Gastrocnemius medialis (tissue), 4 donors: Measurements from ENCODE around the gene CDH1.

Experiments used
- POLR2A ChIP-seq, 2 donors: fragments of 450-650 bp; IDR thresholded peaks; one replicate each; pipeline ENCODE4 v1.6.1; 2017; ENCODE audit warnings: antibody characterized with exemption in 2 of 2, mild to moderate bottlenecking in 2 of 2, moderate library complexity in 2 of 2
- TF ChIP-seq, protein P1 (sequence below), 5 experiments: fragments of 450-650 bp in 3 of 5; fragments of 200-600 bp in 2 of 5; sonication (generic) in 2 of 5; IDR thresholded peaks in 4 of 5; conservative IDR thresholded peaks in 1 of 5; 1 replicate in 4 of 5; 2 replicates in 1 of 5; pipeline ENCODE4 v1.5.1; 2016 to 2019; ENCODE audit warnings: antibody characterized with exemption in 5 of 5, mild to moderate bottlenecking in 3 of 5, moderate library complexity in 3 of 5

DNA sequence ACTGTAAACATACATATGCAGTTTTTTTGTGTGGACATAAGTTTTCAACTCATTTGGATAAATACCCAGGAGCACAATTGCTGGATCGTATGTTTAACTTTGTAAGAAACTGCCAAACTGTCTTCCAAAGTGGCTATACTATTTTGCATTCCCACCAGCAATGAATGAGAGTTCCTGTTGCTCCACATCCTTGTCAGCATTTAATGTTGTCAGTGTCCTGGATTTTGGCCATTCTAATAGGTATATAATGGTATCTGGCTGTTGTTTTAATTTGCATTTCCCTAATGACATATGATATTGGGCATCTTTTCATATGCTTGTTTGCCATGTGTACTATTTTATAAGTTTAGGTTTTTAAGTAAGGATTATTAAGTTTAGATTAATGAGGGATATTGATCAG is 120.4 kb downstream of the CDH1 start:
- TF ChIP-seq, protein P1, sequence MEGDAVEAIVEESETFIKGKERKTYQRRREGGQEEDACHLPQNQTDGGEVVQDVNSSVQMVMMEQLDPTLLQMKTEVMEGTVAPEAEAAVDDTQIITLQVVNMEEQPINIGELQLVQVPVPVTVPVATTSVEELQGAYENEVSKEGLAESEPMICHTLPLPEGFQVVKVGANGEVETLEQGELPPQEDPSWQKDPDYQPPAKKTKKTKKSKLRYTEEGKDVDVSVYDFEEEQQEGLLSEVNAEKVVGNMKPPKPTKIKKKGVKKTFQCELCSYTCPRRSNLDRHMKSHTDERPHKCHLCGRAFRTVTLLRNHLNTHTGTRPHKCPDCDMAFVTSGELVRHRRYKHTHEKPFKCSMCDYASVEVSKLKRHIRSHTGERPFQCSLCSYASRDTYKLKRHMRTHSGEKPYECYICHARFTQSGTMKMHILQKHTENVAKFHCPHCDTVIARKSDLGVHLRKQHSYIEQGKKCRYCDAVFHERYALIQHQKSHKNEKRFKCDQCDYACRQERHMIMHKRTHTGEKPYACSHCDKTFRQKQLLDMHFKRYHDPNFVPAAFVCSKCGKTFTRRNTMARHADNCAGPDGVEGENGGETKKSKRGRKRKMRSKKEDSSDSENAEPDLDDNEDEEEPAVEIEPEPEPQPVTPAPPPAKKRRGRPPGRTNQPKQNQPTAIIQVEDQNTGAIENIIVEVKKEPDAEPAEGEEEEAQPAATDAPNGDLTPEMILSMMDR (IDR thresholded peaks at IDR 0.05 in 4 of 5, conservative IDR thresholded peaks at IDR 0.05 in 1 of 5): no peak
- no peak for TF ChIP-seq POLR2A (IDR thresholded peaks at IDR 0.05)
